HUES64 (cell line): ENCODE data around the gene VCAN.

Source experiments
- H3K27ac ChIP-seq: 2 replicates; pipeline ENCODE4 v1.7.0; 2013; ENCODE audit warnings: low read depth, low read length, inconsistent platforms
- H3K27me3 ChIP-seq: 2 replicates; pipeline ENCODE4 v1.6.1; 2013; ENCODE audit warnings: mild to moderate bottlenecking, low read length; ENCODE audit not compliant: insufficient read depth
- H3K36me3 ChIP-seq: 2 replicates; pipeline ENCODE4 v1.6.1; 2013; ENCODE audit warnings: mild to moderate bottlenecking, low read length; ENCODE audit not compliant: insufficient read depth
- H3K4me1 ChIP-seq: 2 replicates; pipeline ENCODE4 v1.6.1; 2013; ENCODE audit warnings: mild to moderate bottlenecking, low read length, moderate library complexity; ENCODE audit not compliant: insufficient read depth
- H3K4me3 ChIP-seq: 2 replicates; pipeline ENCODE4 v1.5.1; 2013; ENCODE audit warnings: mild to moderate bottlenecking, low read length, moderate library complexity
- H3K9ac ChIP-seq: 2 replicates; pipeline ENCODE4 v1.6.1; 2013; ENCODE audit warnings: mild to moderate bottlenecking, low read depth, low read length
- H3K9me3 ChIP-seq: 2 replicates; pipeline ENCODE4 v1.6.1; 2013; ENCODE audit warnings: low read depth, low read length; ENCODE audit not compliant: insufficient read depth
- WGBS: fragments of 150-250, 120-280 bp; methylation state at CpG from one replicate; pipeline ENCODE4 v1.1.7; 2013; ENCODE audit warnings: missing lambda C conversion rate; 5-methylcytosine and 5-hydroxymethylcytosine counted together

The VCAN gene

DNA sequence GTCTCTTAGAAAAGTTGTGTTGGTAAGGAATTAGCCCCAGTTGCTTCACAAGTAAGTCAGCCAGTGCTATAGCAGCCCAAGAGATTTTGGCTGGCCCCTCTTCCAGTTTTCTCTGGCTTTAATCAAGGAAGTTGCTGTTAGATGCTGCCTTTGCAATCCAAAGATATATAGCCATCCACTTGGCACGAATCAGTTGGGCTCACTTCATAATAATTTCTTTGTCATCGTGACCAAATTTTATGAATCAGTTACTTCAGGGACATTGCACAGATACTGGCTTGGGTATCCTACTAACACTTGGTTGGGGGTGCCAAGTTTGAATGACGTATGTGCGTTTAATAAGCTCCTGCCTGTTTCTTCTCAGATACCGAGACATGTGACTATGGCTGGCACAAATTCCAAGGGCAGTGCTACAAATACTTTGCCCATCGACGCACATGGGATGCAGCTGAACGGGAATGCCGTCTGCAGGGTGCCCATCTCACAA is 81.5 kb downstream of the VCAN start:
- 94% methylated on average over 9 of the region's 9 CpGs for WGBS
- Histone ChIP-seq H3K27ac (no peak overlapping the region), H3K9me3 (no peaks in the 10 kb centered on the region), H3K4me3 (no peak overlapping the region), H3K9ac (no peak overlapping the region), H3K36me3 (peaks cover 94% of the 10 kb centered on the region), H3K4me1 (no peaks in the 10 kb centered on the region), H3K27me3 (no peaks in the 10 kb centered on the region)

GRCh38 chr5:83554133-83554532 is 82.6 kb downstream of the VCAN start:
- Histone ChIP-seq H3K36me3 (peaks cover 94% of the 10 kb centered on the region), H3K27ac (no peak overlapping the region), H3K9me3 (no peaks in the 10 kb centered on the region), H3K4me3 (no peak overlapping the region), H3K27me3 (no peaks in the 10 kb centered on the region), H3K9ac (no peak overlapping the region), H3K4me1 (no peaks in the 10 kb centered on the region)
- 96% methylated on average over 5 of the region's 5 CpGs for WGBS

- 95% methylated on average over 1 of the region's 1 CpG for WGBS
- peaks cover 94% of the 10 kb centered on the region for H3K36me3 ChIP-seq
- no peak overlapping the region for H3K4me3 ChIP-seq
- no peaks in the 10 kb centered on the region for H3K4me1 ChIP-seq
- H3K27me3 ChIP-seq = no peaks in the 10 kb centered on the region
- no peak overlapping the region for H3K27ac ChIP-seq
- no peaks in the 10 kb centered on the region for H3K9me3 ChIP-seq
- no peak overlapping the region for H3K9ac ChIP-seq
These were observed 83.1 kb downstream of the VCAN start for GRCh38 chr5:83554686-83555085.

DNA sequence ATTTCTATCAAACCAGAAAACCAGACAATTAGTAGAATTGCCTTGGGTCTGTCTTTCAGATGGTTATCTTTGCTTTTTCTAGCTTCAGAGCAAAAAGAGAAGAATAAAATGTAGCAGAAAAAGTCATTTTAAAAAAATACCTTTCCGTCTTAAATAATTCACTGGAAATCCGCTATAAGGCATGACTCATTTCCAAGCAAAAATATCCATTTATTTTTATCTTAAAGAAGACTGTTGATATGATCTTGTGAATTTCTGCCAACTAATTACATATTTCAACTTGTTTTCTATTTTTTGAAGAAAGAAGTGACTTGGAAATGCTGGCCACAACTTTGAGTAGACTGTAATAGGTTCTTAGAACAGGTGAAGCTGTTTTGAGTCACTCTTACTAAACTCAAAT is 83.7 kb downstream of the VCAN start:
- Histone ChIP-seq H3K27ac (no peak overlapping the region), H3K4me1 (no peaks in the 10 kb centered on the region), H3K4me3 (no peak overlapping the region), H3K36me3 (peaks cover 94% of the 10 kb centered on the region), H3K9ac (no peak overlapping the region), H3K9me3 (no peaks in the 10 kb centered on the region), H3K27me3 (no peaks in the 10 kb centered on the region)
- WGBS = no CpG with 5 or more reads among the region's 2 CpGs

- Histone ChIP-seq H3K4me1 (no peaks in the 10 kb centered on the region), H3K27ac (no peak overlapping the region), H3K4me3 (no peak overlapping the region), H3K27me3 (no peaks in the 10 kb centered on the region), H3K9ac (no peak overlapping the region), H3K36me3 (peaks cover 99% of the 10 kb centered on the region), H3K9me3 (no peaks in the 10 kb centered on the region)
- 81% methylated on average over 3 of the region's 3 CpGs for WGBS
These were observed 84.6 kb downstream of the VCAN start for GRCh38 chr5:83556190-83556589.

GRCh38 chr5:83559118-83559785 is 87.7 kb downstream of the VCAN start:
- Histone ChIP-seq H3K4me1 (no peaks in the 10 kb centered on the region; the same call in 1 of the 2 replicates), H3K9ac (no peak overlapping the region), H3K27me3 (no peaks in the 10 kb centered on the region), H3K36me3 (peaks cover 98% of the 10 kb centered on the region), H3K4me3 (no peak overlapping the region), H3K9me3 (no peaks in the 10 kb centered on the region), H3K27ac (no peak overlapping the region)
- 85% methylated on average over 4 of the region's 5 CpGs for WGBS

- Histone ChIP-seq H3K27me3 (no peaks in the 10 kb centered on the region), H3K36me3 (peaks cover 97% of the 10 kb centered on the region)
- 87% methylated on average over 1 of the region's 1 CpG for WGBS
These were observed 90.6 kb downstream of the VCAN start for GRCh38 chr5:83562071-83562606.

GRCh38 chr5:83562791-83563557 is 91.4 kb downstream of the VCAN start:
- Histone ChIP-seq H3K27me3 (no peaks in the 10 kb centered on the region), H3K4me1 (no peaks in the 10 kb centered on the region; the same call in 1 of the 2 replicates), H3K9me3 (no peaks in the 10 kb centered on the region), H3K9ac (no peak overlapping the region), H3K4me3 (no peak overlapping the region), H3K27ac (no peak overlapping the region; the same call in 1 of the 2 replicates), H3K36me3 (peaks cover 95% of the 10 kb centered on the region)
- 91% methylated on average over 5 of the region's 5 CpGs for WGBS

More at GRCh38 chr5:83562071-83562606, 90.6 kb downstream of the VCAN start:
- no peak overlapping the region for H3K9ac ChIP-seq
- H3K27ac ChIP-seq = no peak overlapping the region
- no peaks in the 10 kb centered on the region for H3K9me3 ChIP-seq
- no peaks in the 10 kb centered on the region; the same call in 1 of the 2 replicates for H3K4me1 ChIP-seq
- no peak overlapping the region for H3K4me3 ChIP-seq

DNA sequence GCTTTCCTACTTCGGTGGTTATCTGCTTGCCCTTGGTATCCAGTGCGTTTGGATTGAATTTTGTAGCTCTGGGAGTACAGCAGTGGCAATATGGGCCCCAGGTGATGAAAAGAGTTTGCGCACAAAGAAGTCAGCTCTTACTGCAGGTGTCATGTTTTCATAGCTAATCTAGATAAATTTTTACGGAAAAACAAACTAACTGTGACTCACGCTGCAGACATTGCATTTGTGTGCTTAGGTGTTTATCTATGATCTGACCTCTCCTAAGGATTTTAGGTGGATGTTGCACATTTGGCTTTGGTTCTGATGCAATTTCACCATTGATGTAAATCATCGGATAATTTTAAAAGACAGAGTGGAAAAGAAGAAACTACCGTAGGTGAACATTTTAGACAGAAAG is 92.1 kb downstream of the VCAN start:
- H3K9me3 ChIP-seq = no peaks in the 10 kb centered on the region
- no peak overlapping the region; the same call in 1 of the 2 replicates for H3K27ac ChIP-seq
- no peak overlapping the region for H3K9ac ChIP-seq
- H3K4me3 ChIP-seq = no peak overlapping the region
- no peaks in the 10 kb centered on the region; the same call in 1 of the 2 replicates for H3K4me1 ChIP-seq
- WGBS = 93% methylated on average over 7 of the region's 7 CpGs
- peaks cover 95% of the 10 kb centered on the region for H3K36me3 ChIP-seq
- H3K27me3 ChIP-seq = no peaks in the 10 kb centered on the region

DNA sequence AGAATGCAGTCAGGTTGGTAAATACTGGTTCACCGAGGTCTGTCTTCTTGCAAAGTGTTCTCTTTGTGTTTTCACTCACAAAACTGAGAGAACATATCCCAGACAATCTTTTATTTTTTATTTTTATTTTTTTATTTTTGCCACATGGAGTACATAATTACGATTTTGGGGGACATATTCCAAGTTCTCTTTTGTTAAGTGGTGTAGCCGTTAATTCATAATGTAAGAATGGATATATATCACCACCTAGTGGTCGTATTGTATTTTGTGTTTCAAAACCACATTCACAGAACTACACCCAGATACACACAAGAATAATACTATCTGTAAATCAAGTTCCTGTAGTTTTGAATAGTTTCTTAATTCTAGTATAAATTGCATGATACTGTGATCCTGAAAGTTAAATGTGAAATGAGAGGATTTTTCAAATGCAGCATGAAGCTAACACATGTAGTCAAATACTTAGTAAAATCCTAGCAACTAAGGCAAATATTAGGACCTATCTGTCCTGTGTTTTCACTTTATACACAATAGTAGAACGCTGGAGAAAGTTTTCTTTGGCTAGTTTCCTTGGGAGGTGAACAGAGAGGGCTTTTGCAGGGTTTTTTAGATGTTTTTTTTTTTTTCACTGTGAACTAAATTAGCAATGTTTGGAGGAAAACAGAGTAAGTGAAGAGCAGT is 92.7 kb downstream of the VCAN start:
- WGBS = 56% methylated on average over 3 of the region's 5 CpGs
- Histone ChIP-seq H3K4me3 (no peak overlapping the region), H3K36me3 (peaks cover 95% of the 10 kb centered on the region), H3K4me1 (no peaks in the 10 kb centered on the region; the same call in 1 of the 2 replicates), H3K27ac (no peak overlapping the region), H3K27me3 (no peaks in the 10 kb centered on the region), H3K9ac (no peak overlapping the region), H3K9me3 (no peaks in the 10 kb centered on the region)

- Histone ChIP-seq H3K9me3 (no peaks in the 10 kb centered on the region), H3K9ac (no peak overlapping the region), H3K27me3 (no peaks in the 10 kb centered on the region), H3K36me3 (peaks cover 95% of the 10 kb centered on the region), H3K4me3 (no peak overlapping the region), H3K27ac (no peak overlapping the region), H3K4me1 (no peaks in the 10 kb centered on the region; the same call in 1 of the 2 replicates)
- WGBS = 100% methylated on average over 1 of the region's 2 CpGs
These were observed 96.2 kb downstream of the VCAN start for GRCh38 chr5:83567741-83568140.
